GM23338 (cell line): ENCODE data around the gene VGLL4.

Source experiments
- CTCF ChIP-seq, 2 experiments: fragments of 200-600 bp in 1 of 2; sonication (generic) in 1 of 2; conservative IDR thresholded peaks; 2 replicates each; pipeline versions ENCODE4 v1.5.1 to v1.6.1; 2016 to 2017; ENCODE audit warnings: antibody characterized with exemption in 2 of 2, low read depth in 2 of 2, mild to moderate bottlenecking in 2 of 2, moderate library complexity in 1 of 2
- ETS1 ChIP-seq: IDR thresholded peaks from 2 replicates; pipeline ENCODE4 v1.6.1; 2016; ENCODE audit warnings: antibody characterized with exemption
- EZH2 ChIP-seq: fragments of 200-600 bp; sonication (generic); IDR thresholded peaks from one replicate; pipeline ENCODE4 v1.8.0; 2017; ENCODE audit warnings: antibody characterized with exemption, mild to moderate bottlenecking, low read depth; ENCODE audit not compliant: unreplicated experiment
- EZH2phosphoT487 ChIP-seq: fragments of 200-600 bp; sonication (generic); IDR thresholded peaks from one replicate; pipeline ENCODE4 v1.8.1; 2018; ENCODE audit warnings: antibody characterized with exemption; ENCODE audit not compliant: unreplicated experiment
- JUNB ChIP-seq: IDR thresholded peaks from one replicate; pipeline ENCODE4 v1.6.1; 2016; ENCODE audit warnings: antibody characterized with exemption; ENCODE audit not compliant: unreplicated experiment
- NANOG ChIP-seq: IDR thresholded peaks from 2 replicates; pipeline ENCODE4 v1.6.1; 2016; ENCODE audit warnings: antibody characterized with exemption, borderline replicate concordance
- POLR2AphosphoS5 ChIP-seq: IDR thresholded peaks from 2 replicates; pipeline ENCODE4 v1.6.1; 2016; ENCODE audit warnings: antibody characterized with exemption, low read depth
- REST ChIP-seq: IDR thresholded peaks from one replicate; pipeline ENCODE4 v1.6.1; 2018; ENCODE audit warnings: antibody characterized with exemption; ENCODE audit not compliant: unreplicated experiment

GRCh38 chr3:11529281-11529680, 114.4 kb downstream of the VGLL4 start:
- TF ChIP-seq EZH2 (no peak), EZH2phosphoT487 (no peak), POLR2AphosphoS5 (no peak), CTCF (conservative IDR thresholded peaks at IDR 0.05; ENCODE audit: low read depth in 2 of 2) (no peak), REST (no peak), JUNB (no peak), ETS1 (no peak), NANOG (no peak)
